Cardiac septum (tissue), 1 donor: ENCODE results near the gene GPX4. TPM values are rescaled to one million over a fixed set of nuclear protein-coding genes. Genes with fewer than 3 reads are reported as not detected.

ENCODE experiments used
- DNase-seq: peaks from one replicate; pipeline ENCODE4 v3.0.0-alpha.2; 2020; ENCODE audit warnings: low spot score
- intact Hi-C: fragments of 100-400 bp; cut with DNase I; formaldehyde crosslinking; loops from one replicate; pipeline ENCODE4 v1.14.0; 2022
- total RNA-seq: library from RNA; stranded (reverse); fragmentation: NEBNext Ultra II Directional; extraction: Animal tissue kit (Norgen Biotek cat#: 25700); gene quantifications from one replicate; pipeline ENCODE4 v1.2.1, GENCODE V29; 2021
- donor health status: DM: no; HTN: no; CAD: no.

Gene GPX4
- total RNA-seq, 1 donor from 2014 or later: 243 TPM

- intact Hi-C loops: loop anchor here (10.0 kb wide), 1 partner anchor 170 kb away; the partner anchor contains the start of gene ARID3A
- peak; percentile 100 for DNase-seq
These were observed 8.7 kb upstream of the GPX4 start, which contains the start of gene POLR2E for GRCh38 chr19:1094978-1095701. TSS of gene POLR2E (minus strand) at chr19:1095375. CDS start at chr19:1095315, 60 bp downstream.

GRCh38 chr19:1097810-1098176 is 6.0 kb upstream of the GPX4 start:
- intact Hi-C loops: loop anchor here (10.0 kb wide), 1 partner anchor 173 kb away; the partner anchor contains the start of gene ARID3A

GRCh38 chr19:1098177-1099051 is 5.4 kb upstream of the GPX4 start:
- intact Hi-C loops: loop anchor here (10.0 kb wide), 1 partner anchor 174 kb away; the partner anchor contains the start of gene ARID3A
- no peak for DNase-seq

More at GRCh38 chr19:1097810-1098176, 6.0 kb upstream of the GPX4 start:
- no peak for DNase-seq

GRCh38 chr19:1101337-1101698 is 2.5 kb upstream of the GPX4 start:
- no peak for DNase-seq
- intact Hi-C loops: no loop called here

- intact Hi-C loops: loop anchor here (2.0 kb wide), 2 partner anchors 52 to 82 kb away; partner anchors contain the start of genes RNU6-2 and TMEM259
- no peak for DNase-seq
These were observed 1.2 kb upstream of the GPX4 start for GRCh38 chr19:1102407-1103131.

GRCh38 chr19:1103132-1103707 is 574 bp upstream of the GPX4 start:
- intact Hi-C loops: loop anchor here (2.0 kb wide), 2 partner anchors 52 to 82 kb away; partner anchors contain the start of genes RNU6-2 and TMEM259
- DNase-seq: no peak

- DNase-seq: no peak
- intact Hi-C loops: no loop called here
These were observed 665 bp downstream of the GPX4 start for GRCh38 chr19:1104311-1105007.

GRCh38 chr19:1105008-1105872 is 1.4 kb downstream of the GPX4 start:
- intact Hi-C loops: no loop called here

GRCh38 chr19:1105873-1106840 is 2.4 kb downstream of the GPX4 start:
- no peak for DNase-seq
- intact Hi-C loops: no loop called here

More at GRCh38 chr19:1105008-1105872, 1.4 kb downstream of the GPX4 start:
- DNase-seq: no peak

- intact Hi-C loops: no loop called here
- no peak for DNase-seq
These were observed 3.3 kb downstream of the GPX4 start for GRCh38 chr19:1106841-1107660.

GRCh38 chr19:1107661-1108261 is 4.0 kb downstream of the GPX4 start:
- no peak for DNase-seq
- intact Hi-C loops: no loop called here

GRCh38 chr19:1108291-1109031 is 4.7 kb downstream of the GPX4 start:
- intact Hi-C loops: no loop called here
- DNase-seq: no peak

- intact Hi-C loops: no loop called here
- DNase-seq: no peak
These were observed 5.3 kb downstream of the GPX4 start for GRCh38 chr19:1109032-1109551.
